Measurements from ENCODE around the gene ABCB8. TPM values are rescaled to one million over a fixed set of nuclear protein-coding genes. Genes with fewer than 3 reads are reported as not detected.

Gene ABCB8
- total RNA-seq, 2 experiments from 2014 or later = 48.4 to 49.5 TPM

GRCh38 chr7:151069841-151070573 lies 41.8 kb downstream of the ABCB8 start:
- Mint-ChIP-seq H3K27ac (no peak overlapping the region), H3K4me3 (no peak overlapping the region), H3K4me1 (ENCODE audit: low read depth) (no peaks in the 10 kb centered on the region), H3K36me3 (peaks cover 26% of the 10 kb centered on the region), H3K9me3 (no peaks in the 10 kb centered on the region), H3K27me3 (no peaks in the 10 kb centered on the region)
- CTCF ChIA-PET = no interaction called here
- intact Hi-C loops (cut with micrococcal nuclease) = no loop called here
- DNase-seq = no peak
- POLR2A ChIA-PET = no interaction called here

GRCh38 chr7:151070574-151070960 lies 42.3 kb downstream of the ABCB8 start:
- CTCF ChIA-PET = interaction anchor here (0.6 kb wide), 1 partner anchor 42 kb away, joined by 3 read pairs; the partner anchor contains the start of gene ABCB8
- Mint-ChIP-seq H3K4me1 (ENCODE audit: low read depth) (no peaks in the 10 kb centered on the region), H3K36me3 (peaks cover 23% of the 10 kb centered on the region), H3K27me3 (no peaks in the 10 kb centered on the region), H3K4me3 (no peak overlapping the region), H3K9me3 (no peaks in the 10 kb centered on the region), H3K27ac (no peak overlapping the region)
- POLR2A ChIA-PET = interaction anchor here (1.3 kb wide), 1 partner anchor 10 kb away, joined by 4 read pairs; no protein-coding TSS in a partner anchor
- intact Hi-C loops (cut with micrococcal nuclease) = no loop called here
- DNase-seq = no peak

- H3K4me1 Mint-ChIP-seq (ENCODE audit: low read depth) = no peaks in the 10 kb centered on the region
- peaks cover 26% of the 10 kb centered on the region for H3K36me3 Mint-ChIP-seq
Observed at GRCh38 chr7:151071032-151071866, 43.0 kb downstream of the ABCB8 start.

GRCh38 chr7:151073990-151074389 lies 45.7 kb downstream of the ABCB8 start:
- no peak overlapping the region for H3K4me3 Mint-ChIP-seq
- no peak for DNase-seq
- intact Hi-C loops (cut with micrococcal nuclease) = no loop called here
- H3K27ac Mint-ChIP-seq = no peak overlapping the region
- peaks cover 25% of the 10 kb centered on the region for H3K36me3 Mint-ChIP-seq
- ChIA-PET POLR2A (no interaction called here), CTCF (no interaction called here)
- peaks cover 7% of the 10 kb centered on the region for H3K4me1 Mint-ChIP-seq (ENCODE audit: low read depth)
- H3K27me3 Mint-ChIP-seq = no peaks in the 10 kb centered on the region
- no peaks in the 10 kb centered on the region for H3K9me3 Mint-ChIP-seq

More at GRCh38 chr7:151071032-151071866, 43.0 kb downstream of the ABCB8 start:
- Mint-ChIP-seq H3K9me3 (no peaks in the 10 kb centered on the region), H3K27ac (no peak overlapping the region), H3K27me3 (no peaks in the 10 kb centered on the region), H3K4me3 (no peak overlapping the region)
- DNase-seq = no peak
- ChIA-PET POLR2A (interaction anchor here (1.3 kb wide), 1 partner anchor 11 kb away, joined by 4 read pairs; no protein-coding TSS in a partner anchor), CTCF (interaction anchor here (0.6 to 0.7 kb wide), 2 partner anchors 43 to 85 kb away, joined by 3 read pairs; partner anchors contain the start of gene ABCB8)
- intact Hi-C loops (cut with micrococcal nuclease) = no loop called here

GRCh38 chr7:151074817-151075661 lies 46.8 kb downstream of the ABCB8 start:
- ChIA-PET POLR2A (no interaction called here), CTCF (no interaction called here)
- Mint-ChIP-seq H3K36me3 (peaks cover 22% of the 10 kb centered on the region), H3K27ac (peak overlapping the region; percentile 5), H3K9me3 (no peaks in the 10 kb centered on the region), H3K27me3 (no peaks in the 10 kb centered on the region), H3K4me1 (ENCODE audit: low read depth) (peaks cover 16% of the 10 kb centered on the region), H3K4me3 (no peak overlapping the region)
- intact Hi-C loops (cut with micrococcal nuclease) = no loop called here
- DNase-seq = no peak

GRCh38 chr7:151075662-151075971 lies 47.4 kb downstream of the ABCB8 start:
- no peaks in the 10 kb centered on the region for H3K9me3 Mint-ChIP-seq
- CTCF ChIA-PET = no interaction called here
- no peak overlapping the region for H3K4me3 Mint-ChIP-seq
- H3K27ac Mint-ChIP-seq = no peak overlapping the region
- intact Hi-C loops (cut with micrococcal nuclease) = no loop called here
- H3K4me1 Mint-ChIP-seq (ENCODE audit: low read depth) = peaks cover 16% of the 10 kb centered on the region
- POLR2A ChIA-PET = no interaction called here
- H3K27me3 Mint-ChIP-seq = no peaks in the 10 kb centered on the region
- no peak for DNase-seq
- H3K36me3 Mint-ChIP-seq = peaks cover 21% of the 10 kb centered on the region

GRCh38 chr7:151075978-151076426 lies 47.8 kb downstream of the ABCB8 start:
- H3K27ac Mint-ChIP-seq = no peak overlapping the region

GRCh38 chr7:151076863-151077704 lies 48.8 kb downstream of the ABCB8 start:
- intact Hi-C loops (cut with micrococcal nuclease) = no loop called here
- no peaks in the 10 kb centered on the region for H3K27me3 Mint-ChIP-seq
- ChIA-PET POLR2A (interaction anchor here (0.8 to 1.8 kb wide), 4 partner anchors 9 to 16 kb away, joined by 3 to 4 read pairs (median 3); partner anchors contain the start of gene AGAP3), CTCF (interaction anchor here (1.1 to 1.2 kb wide), 3 partner anchors 9 to 34 kb away, joined by 3 to 4 read pairs (median 4); no protein-coding TSS in a partner anchor)
- H3K4me1 Mint-ChIP-seq (ENCODE audit: low read depth) = peaks cover 21% of the 10 kb centered on the region
- peaks cover 16% of the 10 kb centered on the region for H3K36me3 Mint-ChIP-seq
- no peak overlapping the region for H3K27ac Mint-ChIP-seq
- DNase-seq = no peak
- no peak overlapping the region for H3K4me3 Mint-ChIP-seq
- H3K9me3 Mint-ChIP-seq = no peaks in the 10 kb centered on the region

More at GRCh38 chr7:151075978-151076426, 47.8 kb downstream of the ABCB8 start:
- ChIA-PET CTCF (no interaction called here), POLR2A (interaction anchor here (1.1 kb wide), 1 partner anchor 8 kb away, joined by 3 read pairs; no protein-coding TSS in a partner anchor)
- Mint-ChIP-seq H3K4me3 (no peak overlapping the region), H3K36me3 (peaks cover 18% of the 10 kb centered on the region), H3K27me3 (no peaks in the 10 kb centered on the region), H3K9me3 (no peaks in the 10 kb centered on the region), H3K4me1 (ENCODE audit: low read depth) (peaks cover 16% of the 10 kb centered on the region)
- DNase-seq = no peak
- intact Hi-C loops (cut with micrococcal nuclease) = no loop called here

GRCh38 chr7:151077705-151078232 lies 49.5 kb downstream of the ABCB8 start:
- no peak for DNase-seq
- H3K27me3 Mint-ChIP-seq = no peaks in the 10 kb centered on the region
- peak overlapping the region; percentile 61 for H3K27ac Mint-ChIP-seq
- H3K4me1 Mint-ChIP-seq (ENCODE audit: low read depth) = peaks cover 26% of the 10 kb centered on the region
- ChIA-PET CTCF (interaction anchor here (1.1 to 1.2 kb wide), 3 partner anchors 10 to 33 kb away, joined by 3 to 4 read pairs (median 4); no protein-coding TSS in a partner anchor), POLR2A (interaction anchor here (0.8 to 1.8 kb wide), 3 partner anchors 9 to 17 kb away, joined by 3 to 4 read pairs (median 3); partner anchors contain the start of gene AGAP3)
- no peaks in the 10 kb centered on the region for H3K9me3 Mint-ChIP-seq
- H3K4me3 Mint-ChIP-seq = peak overlapping the region; percentile 26
- intact Hi-C loops (cut with micrococcal nuclease) = no loop called here
- H3K36me3 Mint-ChIP-seq = peaks cover 15% of the 10 kb centered on the region

GRCh38 chr7:151078233-151079040 lies 50.2 kb downstream of the ABCB8 start:
- Mint-ChIP-seq H3K36me3 (peaks cover 15% of the 10 kb centered on the region), H3K4me3 (peak overlapping the region; percentile 93), H3K27me3 (no peaks in the 10 kb centered on the region), H3K9me3 (no peaks in the 10 kb centered on the region), H3K4me1 (ENCODE audit: low read depth) (peaks cover 28% of the 10 kb centered on the region), H3K27ac (peak overlapping the region; percentile 61)
- DNase-seq = no peak
- POLR2A ChIA-PET = interaction anchor here (0.8 to 1.8 kb wide), 2 partner anchors 8 to 11 kb away, joined by 3 to 4 read pairs; partner anchors contain the start of gene AGAP3
- intact Hi-C loops (cut with micrococcal nuclease) = no loop called here
- CTCF ChIA-PET = interaction anchor here (0.7 to 1.1 kb wide), 2 partner anchors 10 to 116 kb away, joined by 3 read pairs; no protein-coding TSS in a partner anchor
